Fibroblast of upper back skin (primary cell): ENCODE data around the gene WWOX.

ENCODE experiments used
- DNase-seq: peaks from one replicate; pipeline ENCODE4 v3.0.0-alpha.2; 2013

Gene WWOX

GRCh38 chr16:78235168-78235800 is 135.8 kb downstream of the WWOX start:
- peak; percentile 60 for DNase-seq

GRCh38 chr16:78235876-78236275 is 136.4 kb downstream of the WWOX start:
- no peak for DNase-seq

- DNase-seq, result no peak
These were observed 138.4 kb downstream of the WWOX start for GRCh38 chr16:78237841-78238240.

- DNase-seq, result no peak
These were observed 141.2 kb downstream of the WWOX start for GRCh38 chr16:78240459-78241222.

- no peak for DNase-seq
These were observed 142.8 kb downstream of the WWOX start for GRCh38 chr16:78242239-78242630.

GRCh38 chr16:78244131-78244895 is 144.9 kb downstream of the WWOX start:
- peak; percentile 17 for DNase-seq

- DNase-seq, result no peak
These were observed 147.1 kb downstream of the WWOX start for GRCh38 chr16:78246559-78246958.

GRCh38 chr16:78249056-78249455 is 149.6 kb downstream of the WWOX start:
- no peak for DNase-seq

GRCh38 chr16:78249832-78250231 is 150.4 kb downstream of the WWOX start:
- DNase-seq, result no peak

GRCh38 chr16:78251115-78251514 is 151.7 kb downstream of the WWOX start:
- DNase-seq, result no peak

GRCh38 chr16:78252757-78253156 is 153.3 kb downstream of the WWOX start:
- DNase-seq, result no peak

GRCh38 chr16:78254841-78255240 is 155.4 kb downstream of the WWOX start:
- DNase-seq, result no peak

GRCh38 chr16:78256686-78257375 is 157.4 kb downstream of the WWOX start:
- no peak for DNase-seq

- DNase-seq, result peak; percentile 11
These were observed 157.9 kb downstream of the WWOX start for GRCh38 chr16:78257376-78257728.

GRCh38 chr16:78258375-78259065 is 159.1 kb downstream of the WWOX start:
- no peak for DNase-seq

GRCh38 chr16:78259873-78260272 is 160.4 kb downstream of the WWOX start:
- no peak for DNase-seq

GRCh38 chr16:78264642-78265041 is 165.2 kb downstream of the WWOX start:
- DNase-seq, result no peak

- no peak for DNase-seq
These were observed 169.8 kb downstream of the WWOX start for GRCh38 chr16:78269256-78269655.

- no peak for DNase-seq
These were observed 172.5 kb downstream of the WWOX start for GRCh38 chr16:78271981-78272380.

- no peak for DNase-seq
These were observed 175.3 kb downstream of the WWOX start for GRCh38 chr16:78274771-78275170.

GRCh38 chr16:78275420-78275819 is 176.0 kb downstream of the WWOX start:
- DNase-seq, result no peak

GRCh38 chr16:78277321-78278055 is 178.0 kb downstream of the WWOX start:
- peak; percentile 3 for DNase-seq
